NCI-H2081 (cell line): ENCODE data around the gene NANP.
"Not testable (repeated sequence)": the region's sequence is repeated elsewhere in the genome, so short reads cannot be mapped to it uniquely, and the experiment has no call there.

Experiments
- DNase-seq, 2 experiments: peaks; one replicate each; lab custom pipeline; 2025; lab: John Stamatoyannopoulos, UW

NANP gene

DNA sequence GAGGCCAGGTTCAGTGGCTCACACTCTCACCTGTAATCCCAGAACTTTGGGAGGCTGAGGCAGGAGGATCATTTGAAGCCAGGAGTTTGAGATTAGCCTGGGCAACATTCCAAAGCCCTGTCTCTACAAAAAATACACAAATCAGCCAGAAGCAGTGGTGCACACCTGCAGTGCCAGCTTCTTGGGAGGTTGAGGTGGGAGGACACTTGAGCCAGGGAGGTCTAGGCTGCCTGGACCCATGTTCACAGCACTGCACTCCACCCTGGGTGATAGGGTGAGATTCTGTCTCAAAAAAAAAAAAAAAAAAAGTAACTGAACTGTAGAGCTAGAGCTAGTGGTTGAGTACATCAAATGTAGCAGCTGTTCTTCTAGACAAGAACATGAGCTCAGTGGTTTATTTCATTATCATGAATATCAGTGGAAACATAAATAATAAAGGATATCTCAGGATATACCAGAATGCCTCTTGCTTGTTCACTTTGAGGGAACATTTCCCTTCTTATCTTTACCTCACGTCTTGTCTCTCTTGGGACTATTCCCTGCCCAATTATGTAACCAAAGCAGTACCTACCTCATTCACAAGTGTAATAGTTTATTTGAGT, 17.6 kb downstream of the NANP start:
- DNase-seq, result no peak

DNA sequence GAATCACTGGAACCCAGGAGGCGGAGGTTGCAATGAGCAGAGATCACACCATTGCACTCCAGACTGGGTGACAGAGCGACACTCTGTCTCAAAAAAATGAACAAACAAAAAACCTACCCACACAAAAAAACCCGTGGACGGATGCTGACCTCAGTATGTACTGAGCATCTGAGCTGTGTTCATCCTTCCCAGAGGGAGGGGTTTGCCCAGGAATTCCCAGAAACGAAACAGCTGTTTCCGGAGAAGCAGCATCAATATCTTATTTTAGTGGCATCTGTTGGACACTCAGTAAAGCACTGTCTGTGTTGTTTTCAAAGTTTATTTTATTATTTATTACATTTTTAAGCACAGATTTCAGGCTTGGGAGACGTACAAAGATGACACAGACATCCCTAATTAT, 18.7 kb downstream of the NANP start:
- DNase-seq, result no peak

DNA sequence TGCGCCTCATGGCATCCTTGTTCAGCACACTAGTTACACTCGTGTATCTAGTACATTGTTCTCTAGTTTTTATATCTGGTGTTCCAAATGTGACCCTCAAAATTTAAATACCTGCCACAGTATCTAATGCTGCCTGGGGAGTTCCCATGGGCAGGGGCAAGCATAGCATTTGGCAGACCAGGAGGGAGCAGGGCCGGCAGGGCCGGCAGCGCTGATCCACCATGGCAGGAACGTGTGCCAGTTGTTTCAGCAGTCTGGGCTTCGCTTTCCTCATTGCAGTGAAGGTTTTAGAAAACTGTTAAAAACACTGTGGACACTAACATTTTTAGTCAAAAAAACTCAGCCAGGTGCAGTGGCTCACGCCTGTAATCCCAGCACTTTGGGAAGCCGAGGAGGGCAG, 19.2 kb downstream of the NANP start:
- DNase-seq, result no peak

DNA sequence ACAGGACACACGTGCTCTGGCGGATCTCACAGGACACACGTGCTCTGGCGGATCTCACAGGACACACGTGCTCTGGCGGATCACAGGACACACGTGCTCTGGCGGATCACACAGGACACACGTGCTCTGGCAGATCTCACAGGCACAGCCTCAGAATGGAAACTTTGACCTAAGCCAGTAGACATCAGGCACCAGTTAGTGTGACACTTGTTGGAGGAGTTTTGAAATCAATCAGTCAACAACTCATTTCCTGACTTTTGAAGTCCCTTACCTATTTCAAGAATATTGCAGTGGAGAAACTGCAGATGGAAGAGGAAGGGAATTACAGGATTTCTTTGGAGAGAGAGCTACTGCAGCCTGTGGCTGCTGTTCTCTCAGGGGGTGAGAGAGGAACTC, 20.9 kb downstream of the NANP start:
- DNase-seq, result not testable (repeated sequence)

DNA sequence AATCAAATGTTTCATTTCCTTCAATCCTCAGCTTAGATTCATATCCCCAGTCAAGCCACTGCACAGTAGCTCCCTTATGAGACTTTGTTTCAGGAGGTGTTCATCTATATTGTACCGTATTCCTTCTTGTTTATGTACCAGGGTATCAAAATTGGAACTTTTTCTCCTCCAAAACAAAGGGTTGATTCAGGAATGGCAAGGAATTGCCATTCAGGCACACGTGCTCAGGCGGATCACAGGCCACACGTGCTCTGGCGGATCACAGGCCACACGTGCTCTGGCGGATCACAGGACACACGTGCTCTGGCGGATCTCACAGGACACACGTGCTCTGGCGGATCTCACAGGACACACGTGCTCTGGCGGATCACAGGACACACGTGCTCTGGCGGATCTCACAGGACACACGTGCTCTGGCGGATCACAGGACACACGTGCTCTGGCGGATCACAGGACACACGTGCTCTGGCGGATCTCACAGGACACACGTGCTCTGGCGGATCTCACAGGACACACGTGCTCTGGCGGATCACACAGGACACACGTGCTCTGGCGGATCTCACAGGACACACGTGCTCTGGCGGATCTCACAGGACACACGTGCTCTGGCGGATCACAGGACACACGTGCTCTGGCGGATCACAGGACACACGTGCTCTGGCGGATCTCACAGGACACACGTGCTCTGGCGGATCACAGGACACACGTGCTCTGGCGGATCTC, 21.5 kb downstream of the NANP start:
- not testable (repeated sequence) for DNase-seq

DNA sequence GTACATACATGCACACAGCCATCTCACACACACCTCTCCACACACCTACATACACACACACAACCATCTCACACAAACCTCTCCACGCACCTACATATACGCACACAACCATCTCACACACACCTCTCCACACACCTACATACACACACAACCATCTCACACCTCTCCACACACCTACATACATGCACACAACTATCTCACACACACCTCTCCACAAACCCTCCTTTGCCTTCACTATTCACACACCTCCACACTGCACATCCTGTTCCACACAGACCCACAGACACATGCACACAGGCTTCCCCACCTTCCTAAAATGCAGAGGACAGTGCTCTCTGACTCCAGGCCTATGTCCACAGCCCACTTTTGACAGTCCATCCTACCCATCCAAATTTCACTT, 22.2 kb downstream of the NANP start:
- no peak for DNase-seq

DNA sequence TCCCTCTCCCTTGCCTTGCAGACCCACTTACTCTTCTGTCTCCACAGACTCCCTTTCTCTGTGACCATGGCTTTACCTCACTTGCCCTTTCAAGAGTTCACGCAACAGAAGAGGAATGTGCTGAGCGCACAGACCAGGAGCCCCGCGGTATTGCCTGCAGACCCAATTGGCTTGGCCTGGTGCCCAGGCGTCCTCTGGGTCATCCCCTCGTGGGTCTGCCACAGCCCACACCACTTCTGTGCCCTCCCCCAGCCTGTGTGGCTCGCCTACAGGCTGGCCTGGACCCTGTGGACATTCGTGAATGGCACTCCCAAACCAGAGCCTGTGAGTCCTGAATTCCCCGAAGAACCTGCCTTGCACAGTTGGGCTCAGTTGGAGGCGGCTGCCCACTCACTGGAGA, 23.2 kb downstream of the NANP start:
- DNase-seq, result no peak

DNA sequence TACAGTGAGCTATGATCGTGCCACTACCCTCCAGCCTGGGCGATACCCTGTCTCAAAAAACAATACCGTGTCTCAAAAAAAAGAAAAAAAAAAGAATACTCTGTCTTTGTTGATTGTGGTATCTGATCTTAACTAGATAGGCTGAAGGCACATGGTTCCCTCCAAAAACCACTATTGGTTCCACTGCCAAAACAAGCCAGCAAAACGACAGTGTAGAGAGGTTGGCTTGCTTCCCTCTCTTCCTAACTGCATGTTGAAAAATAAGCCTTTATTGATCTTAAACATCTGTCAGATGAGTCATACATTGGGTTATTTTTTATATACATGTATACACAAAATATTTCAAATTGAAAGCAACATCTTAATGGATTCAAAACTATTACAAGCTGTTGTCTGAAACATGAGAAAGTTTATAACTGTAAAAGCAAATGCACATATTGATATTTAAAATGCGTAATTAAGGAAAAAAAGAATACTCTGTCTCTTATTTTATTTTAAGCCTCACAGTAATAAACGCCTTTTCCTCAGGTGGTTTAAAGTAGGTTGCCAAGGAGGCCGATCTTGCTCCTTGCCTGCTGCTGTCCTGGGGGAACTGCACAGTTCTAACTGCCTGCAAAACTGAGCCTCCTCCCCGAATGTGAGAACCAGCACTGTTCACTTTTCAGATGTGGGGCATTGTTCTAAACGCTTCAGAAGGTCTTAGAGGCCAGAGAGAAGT, 31.5 kb downstream of the NANP start:
- DNase-seq, result no peak

DNA sequence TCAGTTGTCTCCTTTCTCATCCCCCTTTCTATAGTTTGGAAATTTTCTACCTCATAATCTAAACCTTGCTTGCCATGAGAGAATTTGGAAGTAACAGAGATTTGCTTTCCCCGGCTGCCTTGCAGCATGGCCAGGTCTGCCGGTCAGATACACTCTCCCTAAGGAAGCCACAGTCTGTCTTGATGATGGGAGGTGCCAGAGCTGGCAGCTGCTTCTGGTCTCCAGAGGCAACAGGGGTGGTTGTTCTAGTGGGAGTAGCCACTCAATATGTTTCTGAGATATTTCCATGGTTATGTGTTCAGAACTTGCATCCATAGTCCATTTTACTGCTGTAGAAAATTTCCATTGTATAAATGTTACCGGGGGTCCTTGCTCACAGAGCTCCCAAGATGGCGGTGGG, 33.0 kb downstream of the NANP start:
- DNase-seq, result not testable (repeated sequence)

DNA sequence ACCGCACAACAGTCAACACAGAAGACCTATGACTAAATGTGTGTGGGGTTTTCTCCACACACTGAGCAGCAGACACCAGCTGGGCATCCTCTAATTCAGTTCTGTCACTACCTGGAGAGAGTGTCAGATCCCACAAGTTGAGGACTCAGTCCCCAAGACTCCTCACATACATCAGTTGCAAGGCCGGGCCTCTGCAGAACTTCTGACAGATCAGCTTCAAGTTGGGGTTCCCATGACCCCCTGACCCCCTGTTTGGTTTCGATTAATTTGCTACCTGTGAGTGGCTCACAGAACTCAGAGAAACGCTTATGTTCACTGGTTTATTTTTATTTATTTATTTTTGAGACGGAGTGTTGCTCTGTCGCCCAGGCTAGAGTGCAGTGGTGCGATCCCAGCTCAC, 35.3 kb downstream of the NANP start:
- no peak for DNase-seq

DNA sequence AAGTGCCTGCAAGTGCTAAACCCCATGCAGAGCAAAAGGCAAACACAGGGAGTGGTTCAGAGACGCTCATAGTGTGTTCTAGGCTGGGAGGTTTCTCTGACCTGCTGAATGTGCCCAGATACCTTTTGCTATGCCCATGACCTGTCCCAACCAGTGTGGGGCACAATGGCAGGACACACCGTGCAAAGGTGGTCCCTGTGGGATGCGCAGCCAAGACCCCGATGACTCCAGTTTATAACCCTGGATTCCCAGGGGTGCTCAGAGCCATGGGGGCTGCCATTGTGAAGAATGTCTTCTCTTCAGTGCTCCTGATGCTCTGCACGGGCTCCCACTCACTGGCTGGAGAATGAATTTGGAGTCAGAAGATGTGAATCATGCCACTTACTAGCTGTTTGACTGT, 36.3 kb downstream of the NANP start:
- DNase-seq, result no peak

DNA sequence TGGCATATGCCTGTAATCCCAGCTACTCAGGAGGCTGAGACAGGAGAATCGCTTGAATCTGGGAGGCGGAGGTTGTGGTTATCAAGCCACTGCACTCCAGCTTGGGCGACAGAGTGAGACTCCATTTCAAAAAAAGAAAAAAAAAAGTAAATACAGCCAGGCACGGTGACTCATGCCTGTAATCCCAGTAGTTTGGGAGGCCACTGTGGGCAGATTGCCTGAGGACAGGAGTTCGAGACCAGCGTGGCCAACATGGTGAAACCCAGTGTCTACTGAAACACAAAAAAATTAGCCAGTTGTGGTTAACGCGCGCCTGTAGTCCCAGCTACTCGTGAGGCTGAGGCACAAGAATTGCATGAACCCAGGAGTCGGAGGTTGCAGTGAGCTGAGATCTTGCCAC, 36.9 kb downstream of the NANP start:
- no peak for DNase-seq

DNA sequence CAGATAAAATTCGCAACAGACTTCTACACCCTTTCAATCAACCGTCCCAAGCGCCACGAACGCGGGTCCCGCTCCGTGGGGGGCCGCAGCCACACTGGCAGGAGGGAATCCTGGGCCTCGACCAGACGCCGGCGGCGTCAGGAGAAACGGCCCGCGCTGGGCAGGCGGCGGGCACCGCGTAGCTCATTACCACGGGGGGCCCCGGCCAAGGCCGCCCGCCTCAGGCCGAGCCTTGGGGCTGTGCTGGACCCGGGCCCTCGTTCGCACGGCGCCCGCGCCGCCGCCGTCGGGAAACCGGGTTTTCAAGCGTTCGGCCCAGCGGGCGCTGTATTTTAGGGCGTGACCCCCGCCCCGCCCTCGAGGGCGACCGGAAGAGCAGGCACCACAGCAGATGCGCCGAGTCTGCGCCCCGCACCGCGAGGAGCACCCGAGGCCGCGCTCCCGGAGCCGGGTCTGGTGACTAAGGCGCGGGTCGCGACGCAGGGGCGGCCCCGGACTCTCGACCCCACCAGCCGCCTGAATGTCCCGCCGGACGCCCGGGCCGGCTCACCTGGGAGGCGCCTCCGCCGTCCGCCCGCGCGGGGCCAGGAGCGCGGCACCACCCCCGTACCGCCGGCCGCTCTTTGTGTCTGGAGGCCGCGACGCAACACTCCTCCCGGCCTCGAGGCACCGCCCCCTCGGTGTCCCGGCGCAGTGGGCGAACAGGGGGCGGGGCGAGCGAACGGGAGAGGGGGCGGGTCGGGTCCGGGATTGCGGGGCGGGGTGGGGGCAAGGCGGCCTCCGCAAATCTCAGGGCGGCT, 38.7 kb downstream of the NANP start, which contains the start of gene NINL:
Gene NINL (minus strand): TSS at position 627 of the 800 bp plus-strand sequence. CDS start 58,944 bp downstream, outside the sequence.
- peak; percentile 39 to 56 for DNase-seq

DNA sequence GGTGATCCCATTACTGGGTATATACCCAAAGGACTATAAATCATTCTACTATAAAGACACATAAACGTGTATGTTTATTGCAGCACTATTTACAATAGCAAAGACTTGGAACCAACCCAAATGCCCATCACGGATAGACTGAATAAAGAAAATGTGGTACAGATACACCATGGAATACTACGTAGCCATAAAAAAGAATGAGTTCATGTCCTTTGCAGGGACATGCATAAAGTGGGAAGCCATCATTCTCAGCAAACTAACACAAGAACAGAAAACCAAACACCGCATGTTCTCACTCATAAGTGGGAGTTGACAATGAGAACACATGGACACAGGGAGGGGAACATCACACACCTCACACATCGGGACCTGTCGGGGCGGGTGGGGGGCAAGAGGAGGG, 40.2 kb downstream of the NANP start:
- DNase-seq, result not testable (repeated sequence)

DNA sequence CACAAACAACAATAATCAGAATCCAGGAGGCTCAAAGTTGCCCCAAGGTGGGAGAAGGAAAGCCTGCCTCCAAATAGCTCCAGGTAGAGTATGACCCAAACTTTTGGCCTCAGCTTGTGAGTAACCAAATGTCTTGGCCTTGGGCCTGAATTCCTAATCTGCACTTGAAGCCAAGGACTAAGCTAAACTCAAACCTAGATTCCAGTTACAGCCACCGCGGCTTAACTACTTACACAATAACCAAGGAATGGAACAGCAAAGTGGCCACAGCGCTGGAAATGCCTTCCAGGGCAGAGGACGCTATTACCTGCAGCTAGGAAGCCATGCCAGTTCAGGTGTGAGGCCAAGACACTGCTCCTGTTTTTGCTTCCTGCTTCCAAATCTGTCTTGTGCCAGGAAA, 43.1 kb downstream of the NANP start:
- DNase-seq, result no peak

DNA sequence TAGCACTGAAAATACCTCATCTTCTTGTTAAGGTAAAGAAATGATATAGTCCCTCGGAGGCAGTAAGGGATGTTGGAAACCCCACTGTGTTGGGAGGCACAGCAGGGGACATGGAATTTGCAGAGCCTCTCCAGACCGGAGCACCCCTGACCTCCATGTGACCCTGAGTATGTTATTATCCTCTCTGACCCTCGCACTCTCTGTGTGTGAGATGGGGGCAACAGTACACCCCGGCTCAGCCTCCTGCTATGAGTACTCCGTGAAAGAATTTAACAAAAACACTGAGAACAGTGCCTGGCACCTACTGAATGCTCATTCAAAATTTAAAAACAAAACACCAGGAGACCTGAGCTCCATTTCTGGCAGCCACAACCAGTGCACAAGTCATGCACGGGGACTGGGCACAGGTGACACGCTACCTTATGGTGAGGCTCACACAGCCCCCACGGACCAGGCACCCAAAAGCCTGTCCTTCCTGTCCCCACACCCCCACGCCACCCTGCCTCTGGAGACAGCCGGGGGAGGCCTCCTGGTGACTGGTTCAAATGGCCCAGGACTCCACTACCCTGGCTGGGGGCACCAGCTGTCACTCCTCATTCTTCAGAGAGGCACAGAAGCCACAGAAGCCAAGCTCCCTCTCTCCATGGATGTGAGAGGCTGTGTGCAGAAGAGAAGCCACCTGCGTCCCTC, 44.6 kb downstream of the NANP start:
- no peak for DNase-seq

DNA sequence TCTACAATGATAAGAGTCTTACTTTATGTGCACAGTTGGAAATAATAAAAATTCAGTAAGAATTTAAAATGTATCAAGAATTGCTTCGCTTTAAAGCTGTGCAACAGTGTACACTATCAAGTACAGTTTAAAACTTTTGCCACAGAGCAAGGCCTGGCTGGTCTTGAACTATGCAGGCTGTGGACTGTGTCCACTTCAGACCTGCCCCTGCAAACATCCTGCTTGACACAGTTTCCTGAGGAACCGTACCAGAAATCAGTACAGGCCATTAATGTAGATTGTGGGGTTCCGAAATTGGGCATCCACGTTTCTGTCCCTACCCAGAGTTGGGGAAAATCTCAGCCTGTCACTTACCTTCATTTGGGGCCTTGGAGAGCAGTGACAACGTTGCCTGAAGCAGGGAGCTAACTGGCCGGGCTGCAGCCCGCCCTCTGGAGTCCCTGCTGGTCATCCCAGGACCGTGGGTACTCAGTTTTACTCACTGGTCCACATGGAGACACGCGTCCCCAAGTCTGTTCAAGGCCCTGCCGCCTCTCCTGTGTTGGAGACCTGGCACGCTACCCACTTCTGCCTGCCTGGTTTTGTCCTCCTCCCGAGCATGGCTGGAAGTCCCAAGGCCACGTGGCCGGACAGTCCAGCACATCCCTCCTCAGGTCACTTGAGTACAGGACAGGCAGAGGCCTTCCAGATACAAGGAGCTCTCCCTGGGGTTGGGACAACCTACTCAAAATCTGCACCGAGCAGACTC, 46.9 kb downstream of the NANP start:
- DNase-seq, result no peak

DNA sequence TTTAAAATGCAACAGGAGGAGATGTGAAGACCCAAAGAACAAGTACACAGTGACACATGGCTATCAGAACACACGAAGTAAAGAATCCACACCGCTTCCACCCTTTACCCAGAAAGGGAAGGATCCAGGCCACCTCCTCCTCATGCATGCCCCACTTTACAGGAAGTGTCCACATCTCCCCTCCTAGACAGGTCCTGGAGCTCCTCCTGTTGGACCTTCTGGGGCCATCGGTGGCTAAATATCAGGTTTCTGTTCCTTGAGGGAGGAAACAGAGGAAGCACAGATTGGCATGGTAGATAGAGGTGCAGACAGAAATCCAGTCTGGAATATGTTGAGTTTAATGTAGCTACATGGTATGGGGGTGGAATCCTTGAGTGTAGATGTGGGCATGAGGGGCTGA, 49.4 kb downstream of the NANP start:
- no peak for DNase-seq

DNA sequence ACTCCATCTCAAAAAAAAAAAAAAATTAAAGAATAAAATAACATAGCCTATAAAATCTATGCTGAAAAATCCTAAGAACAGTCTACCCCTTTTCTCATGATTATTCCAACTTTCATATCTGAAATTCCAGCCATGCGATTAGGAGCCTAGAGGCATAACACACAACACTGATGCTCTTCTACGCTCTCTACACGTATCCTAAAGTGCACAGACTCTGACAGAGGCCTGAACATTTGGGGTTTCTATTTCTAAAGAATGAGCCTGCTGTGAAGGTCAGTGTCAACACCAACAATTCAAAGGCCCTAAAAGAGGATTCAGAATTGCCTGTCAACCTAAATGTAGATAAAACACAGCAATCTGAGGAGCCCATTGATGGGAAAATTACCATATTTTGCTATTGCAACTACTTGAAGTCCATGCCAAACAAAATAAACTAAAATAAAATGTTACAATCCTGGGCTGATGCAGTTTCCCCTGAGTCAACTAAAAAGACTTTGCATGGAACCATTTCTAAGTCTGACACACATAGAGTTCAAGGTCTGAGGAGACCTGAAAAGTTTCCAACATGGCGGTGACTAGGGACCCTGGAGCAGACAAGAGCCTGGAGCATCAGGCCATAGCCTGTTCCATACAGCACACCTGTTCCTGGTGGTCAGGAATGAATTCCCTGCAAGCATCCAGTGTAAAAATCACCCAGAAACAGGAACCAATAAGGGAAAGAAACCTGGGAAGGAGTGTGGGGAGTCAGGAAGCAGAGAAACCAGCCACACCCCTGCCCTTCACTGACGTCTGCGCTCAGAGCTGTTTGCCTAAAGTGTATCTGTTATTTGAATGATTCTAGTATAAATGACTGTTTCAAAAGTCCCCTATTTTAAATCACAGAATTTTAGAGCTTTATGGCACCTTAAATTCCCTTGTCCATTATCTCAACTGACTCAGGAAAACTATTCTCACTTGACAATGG, 50.2 kb downstream of the NANP start:
- no peak for DNase-seq

DNA sequence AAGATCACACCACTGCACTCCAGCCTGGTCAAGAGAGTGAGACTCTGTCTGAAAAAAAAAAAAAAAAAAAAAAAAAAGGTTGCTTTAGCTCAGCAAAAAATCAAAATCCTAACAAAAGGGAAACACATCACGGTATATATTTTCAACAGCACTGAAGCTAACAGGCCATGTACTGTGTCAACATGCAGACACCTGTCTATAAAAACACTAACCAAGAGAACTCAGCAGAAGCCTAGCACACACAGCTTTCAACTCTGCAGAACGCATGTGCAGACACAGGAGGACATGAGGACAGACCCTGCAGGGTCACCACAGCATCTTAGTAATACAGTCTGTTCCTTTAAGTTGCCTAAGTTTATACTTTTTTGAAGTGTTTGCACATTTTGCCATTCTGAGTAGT, 52.0 kb downstream of the NANP start:
- DNase-seq, result peak in 1 of 2 experiments; percentile 23
